ENCODE results near the gene FDCSP.
"Not testable (repeated sequence)": the region's sequence is repeated elsewhere in the genome, so short reads cannot be mapped to it uniquely, and the experiment has no call there.

The FDCSP gene

DNA sequence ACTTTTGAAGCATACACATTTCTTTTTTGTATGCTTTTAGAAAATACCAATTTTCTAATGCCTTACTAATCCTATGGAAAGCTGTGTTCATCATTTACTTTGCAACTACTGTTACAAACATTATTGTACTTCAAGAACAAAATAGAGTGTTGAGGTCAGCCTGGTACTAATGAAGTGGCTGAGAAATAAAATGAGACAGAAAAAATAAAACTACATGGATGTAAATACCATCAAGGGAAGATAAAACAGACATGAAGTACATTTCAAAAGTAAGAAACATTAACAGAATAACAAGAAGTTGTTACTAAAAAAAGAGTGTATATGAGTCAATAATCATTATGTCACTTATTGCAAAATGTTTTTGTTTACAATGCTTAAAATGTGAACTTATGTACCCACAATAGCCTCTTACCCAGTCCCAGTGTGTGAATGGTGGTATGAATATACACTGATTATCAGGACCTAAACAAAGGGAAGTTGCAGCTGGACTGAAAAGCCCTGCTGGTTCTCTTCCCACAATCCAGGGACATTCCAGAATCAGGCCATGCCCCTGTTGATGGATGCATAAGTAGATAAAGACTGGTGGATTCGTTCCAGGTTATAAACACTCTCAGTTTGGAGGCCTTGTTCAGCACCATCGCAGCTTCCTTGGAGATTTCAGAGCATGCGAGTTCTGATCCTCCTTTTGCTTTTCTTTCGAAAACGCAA is 14.1 kb downstream of the FDCSP start:
- DNase-seq: no peak

DNA sequence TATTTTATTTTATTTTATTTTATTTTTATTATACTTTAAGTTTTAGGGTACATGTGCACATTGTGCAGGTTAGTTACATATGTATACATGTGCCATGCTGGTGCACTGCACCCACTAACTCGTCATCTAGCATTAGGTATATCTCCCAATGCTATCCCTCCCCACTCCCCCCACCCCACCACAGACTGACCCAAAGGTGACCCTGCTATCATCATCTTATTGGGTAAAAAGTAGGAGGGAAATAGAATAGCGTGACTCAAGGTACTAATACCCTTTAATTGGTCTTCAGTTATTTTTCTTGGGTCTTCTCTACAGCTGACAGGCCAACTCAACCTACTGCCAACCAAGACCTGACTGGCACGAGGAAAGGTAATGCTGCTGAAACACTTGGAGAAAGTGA is 16.4 kb downstream of the FDCSP start, which contains the start of gene CSN3:
TSS of gene CSN3 (plus strand) at position 301 of the 400 bp plus-strand sequence. CDS start 2,223 bp downstream, outside the sequence.
- DNase-seq: not testable (repeated sequence)

DNA sequence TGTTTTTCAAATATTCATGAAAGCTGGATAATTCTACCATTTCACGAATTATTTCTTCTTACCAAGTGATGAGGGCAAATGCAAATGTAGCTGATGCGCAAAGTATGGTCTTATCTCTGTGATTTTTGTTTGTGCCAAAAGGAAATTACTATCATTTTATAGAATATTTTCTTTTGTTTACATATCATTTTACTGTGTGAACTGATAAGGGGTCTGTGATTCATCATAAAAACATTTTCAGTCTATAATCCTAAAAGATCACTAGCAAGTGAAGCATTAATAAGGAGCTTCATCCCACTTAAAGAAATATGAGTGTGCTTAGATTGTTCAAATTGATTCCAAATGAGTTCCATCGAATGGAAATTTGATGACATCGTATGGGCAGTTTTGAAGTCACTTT is 17.2 kb downstream of the FDCSP start:
- no peak for DNase-seq

DNA sequence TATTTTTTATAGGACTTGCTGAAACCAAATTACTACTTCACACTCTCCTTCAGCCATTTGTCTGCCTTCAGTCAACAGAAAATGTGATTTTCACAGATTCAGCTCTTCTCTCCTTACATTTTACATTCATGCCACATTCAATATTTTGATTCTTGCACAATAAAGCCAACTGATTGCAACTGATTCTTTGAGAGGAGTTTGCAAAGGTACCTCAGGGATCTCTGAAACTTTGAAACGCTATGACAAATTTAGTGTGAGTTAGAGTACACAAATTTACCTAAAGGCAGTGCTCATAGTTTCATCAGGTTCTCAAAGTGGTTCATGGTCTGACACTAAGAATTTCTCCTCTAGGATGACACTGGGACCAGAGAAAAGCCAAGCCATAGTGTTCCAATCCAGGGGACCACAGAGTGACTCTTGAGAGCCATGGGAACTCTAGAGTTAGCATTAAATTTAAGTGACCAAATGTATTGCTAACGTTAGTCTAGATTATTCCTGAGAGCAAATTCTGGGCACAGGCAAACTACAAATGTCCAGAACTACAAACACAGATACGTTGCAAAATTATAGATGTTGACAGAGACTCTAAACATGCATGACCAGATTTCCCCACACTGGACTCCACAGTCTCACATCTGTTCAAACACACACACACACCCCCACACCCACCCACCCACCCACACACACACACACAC is 25.5 kb downstream of the FDCSP start:
- no peak for DNase-seq

DNA sequence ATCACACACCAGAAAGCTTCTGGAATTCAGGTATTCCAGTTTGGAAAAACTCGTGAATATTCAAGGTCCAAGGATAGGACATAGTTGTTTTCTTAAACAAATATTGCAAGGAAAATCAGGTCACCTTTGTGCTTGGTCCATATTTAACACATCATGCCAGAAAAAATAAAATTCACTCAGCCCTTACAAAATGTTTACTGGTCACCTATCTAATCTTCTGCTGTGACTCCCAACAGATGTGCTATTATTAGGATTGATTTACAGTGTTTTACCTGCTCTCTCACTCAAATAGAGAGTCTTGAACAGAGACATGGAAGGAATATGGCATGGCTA is 26.0 kb downstream of the FDCSP start:
- DNase-seq: no peak

DNA sequence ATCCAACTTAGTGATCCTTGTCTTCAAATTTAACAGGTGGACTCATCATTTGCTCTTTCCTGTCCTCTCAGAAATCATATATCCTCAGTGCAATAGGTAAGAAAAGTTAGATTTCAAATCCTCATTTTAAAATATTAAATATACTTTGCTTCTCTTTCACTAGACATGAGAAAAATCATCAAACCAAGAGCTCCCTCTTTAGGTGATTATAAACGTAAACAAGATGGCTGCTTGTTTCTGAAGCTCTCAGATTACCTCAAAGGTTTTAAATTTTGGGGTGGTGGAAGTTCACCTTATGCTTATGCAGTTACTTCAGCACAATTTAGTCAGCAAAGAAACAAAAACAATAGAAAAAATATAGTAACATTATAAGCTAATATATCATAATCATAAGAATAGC is 43.8 kb downstream of the FDCSP start:
- no peak for DNase-seq

DNA sequence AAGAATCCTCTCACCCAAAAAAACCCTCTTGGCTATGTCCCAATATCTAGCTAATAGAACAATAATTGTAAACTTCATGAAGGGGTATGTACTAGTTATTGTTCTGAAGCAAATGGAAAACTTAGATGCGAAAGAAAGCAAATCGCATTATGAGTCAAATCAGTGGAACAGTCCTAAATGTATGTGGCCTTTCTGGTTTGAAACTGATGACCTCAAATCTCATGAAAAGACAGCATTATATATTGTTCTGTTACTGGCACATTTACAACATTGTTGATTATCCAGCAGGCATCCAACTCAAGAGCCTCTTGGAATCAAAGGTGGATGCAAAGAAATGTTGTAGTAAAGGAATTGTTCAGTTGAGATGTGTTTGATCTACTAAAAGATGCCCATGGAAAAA is 51.2 kb downstream of the FDCSP start:
- DNase-seq: no peak

DNA sequence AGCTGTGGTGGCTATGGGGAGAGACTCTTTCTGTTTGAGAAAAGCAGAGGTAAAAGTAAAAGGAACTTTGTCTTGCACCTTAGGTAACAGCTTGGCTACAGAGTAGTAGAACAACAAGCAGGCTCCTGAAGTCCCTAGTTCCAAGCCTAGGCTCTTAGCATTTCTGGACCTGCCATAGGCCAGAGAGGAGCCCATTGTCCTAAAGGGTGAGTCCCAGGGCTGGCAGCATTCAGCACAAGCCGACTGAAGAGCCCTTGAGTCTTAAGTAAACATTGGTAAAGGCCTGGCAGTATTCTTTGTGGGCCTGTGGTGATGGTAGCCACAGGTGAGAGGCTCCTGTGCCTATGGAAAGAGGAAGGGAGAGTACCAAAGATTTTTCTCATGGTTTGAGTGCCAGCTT is 54.6 kb downstream of the FDCSP start:
- DNase-seq: no peak

Data from KG1 (cell line).